ENCODE measurements around the gene SDF2. TPM values are rescaled to one million over a fixed set of nuclear protein-coding genes. Genes with fewer than 3 reads are reported as not detected.

The SDF2 gene
- total and polyA plus RNA-seq, 10 of the 15 experiments (the other 5 are each of a cell fraction or from before 2014, with no cell fraction given), result 29.8 to 81.0 (median 41.5) TPM

- intact Hi-C loops (cut with micrococcal nuclease; ENCODE audit: unreplicated experiment) (loop anchor here (5.0 kb wide), 1 partner anchor 124 kb away; no protein-coding TSS in a partner anchor), in situ Hi-C loops (cut with MboI) (no loop called here)
- Histone ChIP-seq H3K9ac (ENCODE audit: control insufficient read depth, insufficient read depth, low read length) (no peak overlapping the region), H3K36me3 (ENCODE audit: control insufficient read depth in 2 of 2, insufficient read depth in 2 of 2, low read length in 1 of 2) (peaks cover 49 to 64% of the 10 kb centered on the region in 2 experiments), H3K27me3 (replicated peaks in 1 of 2; ENCODE audit: control insufficient read depth in 2 of 2, insufficient read depth in 2 of 2, low read length in 1 of 2) (no peaks in the 10 kb centered on the region), H4K20me1 (ENCODE audit: control insufficient read depth, insufficient read depth) (no peaks in the 10 kb centered on the region), H3K4me1 (ENCODE audit: control insufficient read depth, insufficient read depth, low read length) (no peaks in the 10 kb centered on the region; the same call in none of the 2 replicates), H2AFZ (ENCODE audit: control insufficient read depth, low read depth, low read length) (no peak overlapping the region), H3K9me3 (replicated peaks; ENCODE audit: control insufficient read depth, insufficient read depth, low read length) (no peaks in the 10 kb centered on the region), H3K4me2 (ENCODE audit: control insufficient read depth, insufficient read depth) (no peak overlapping the region), H3K27ac (ENCODE audit: control insufficient read depth, insufficient read depth) (no peak overlapping the region), H3K79me2 (ENCODE audit: control insufficient read depth, insufficient read depth, low read length) (no peaks in the 10 kb centered on the region), H3K4me3 (no peak overlapping the region)
- ChIA-PET RAD21 (ENCODE audit: unreplicated experiment) (no interaction called here), SMC1A (ENCODE audit: uncharacterized antibody, unreplicated experiment) (interaction anchor here (1.3 kb wide), 1 partner anchor 121 kb away, joined by 3 read pairs; no protein-coding TSS in a partner anchor), POLR2A (interaction anchor here (1.0 kb wide), 1 partner anchor 50 kb away, joined by 5 read pairs; no protein-coding TSS in a partner anchor), CTCF (interaction anchor here (0.8 to 8.2 kb wide), 3 partner anchors 7 to 68 kb away, joined by 3 to 88 read pairs (median 3); no protein-coding TSS in a partner anchor)
- FAIRE-seq (no peak), ATAC-seq (no peak), DNase-seq (ENCODE audit: low read depth, low spot score) (no peak)
- no TSS peak for BruUV-seq (replicated peaks)
- WGBS (ENCODE audit: insufficient coverage, insufficient replicate concordance, low lambda C conversion rate, missing lambda C conversion rate), result 93% methylated on average over 7 of the region's 7 CpGs
- TF ChIP-seq RELB (IDR thresholded peaks at IDR 0.05; ENCODE audit: low read depth) (no peak), POLR2AphosphoS5 (IDR thresholded peaks at IDR 0.05; ENCODE audit: low read length) (no peak), ATF2 (IDR thresholded peaks at IDR 0.05; ENCODE audit: low read length) (no peak), KAT2A (conservative IDR thresholded peaks at IDR 0.05; ENCODE audit: control insufficient read depth, low read depth, low read length) (no peak), EP300 (IDR thresholded peaks at IDR 0.05; ENCODE audit: borderline replicate concordance in 1 of 2, control insufficient read depth in 1 of 2, low read depth in 2 of 2, low read length in 2 of 2) (no peak), ASH2L (IDR thresholded peaks at IDR 0.05; ENCODE audit: borderline replicate concordance, low read depth) (no peak), CEBPB (IDR thresholded peaks at IDR 0.05; ENCODE audit: borderline replicate concordance in 1 of 2, low read depth in 2 of 2, low read length in 2 of 2) (no peak), ZNF24 (IDR thresholded peaks at IDR 0.05) (no peak), BHLHE40 (IDR thresholded peaks at IDR 0.05; ENCODE audit: borderline replicate concordance in 1 of 2, low read depth in 2 of 2, low read length in 1 of 2) (no peak), PAX8 (IDR thresholded peaks at IDR 0.05) (no peak), RELA (IDR thresholded peaks at IDR 0.05; ENCODE audit: borderline replicate concordance, partially characterized antibody) (no peak), SUZ12 (IDR thresholded peaks at IDR 0.05; ENCODE audit: unreplicated experiment) (no peak), FOS (IDR thresholded peaks at IDR 0.05; ENCODE audit: borderline replicate concordance, extremely low read depth, insufficient read length) (no peak), EGR1 (IDR thresholded peaks at IDR 0.05; ENCODE audit: borderline replicate concordance in 1 of 2, low read depth in 2 of 2, low read length in 2 of 2) (no peak), GABPA (IDR thresholded peaks at IDR 0.05; ENCODE audit: low read depth) (no peak), JUND (IDR thresholded peaks at IDR 0.05; ENCODE audit: low read depth, low read length) (no peak), KLF5 (IDR thresholded peaks at IDR 0.05; ENCODE audit: partially characterized antibody) (no peak), SP1 (IDR thresholded peaks at IDR 0.05; ENCODE audit: low read depth, low read length) (no peak)
Observed at GRCh38 chr17:28616281-28616680, 45.4 kb downstream of the SDF2 start.

All from GM12878 (cell line).